GM12878 (cell line): ENCODE data around the gene SPTA1. TPM values are rescaled to one million over a fixed set of nuclear protein-coding genes. Genes with fewer than 3 reads are reported as not detected.

ENCODE experiments used
- ATAC-seq: fragments of 200-7000 bp; cut with Tn5 transposase; 3 replicates; pipeline ENCODE4 v1.9.1; 2020; ENCODE audit warnings: mild to moderate bottlenecking, moderate library complexity
- BruUV-seq: library from RNA; stranded (reverse); fragments of 400-500 nt; replicated peaks from 2 replicates; lab custom pipeline; 2021; lab: Mats Ljungman, UMichigan
- CTCF ChIA-PET: fragments of 300-600 bp; sonication (Branson Sonifier 250); formaldehyde crosslinking; extraction: SDS; loops from one replicate; lab custom pipeline; 2021; ENCODE audit warnings: inconsistent platforms; lab: Yijun Ruan, JAX
- POLR2A ChIA-PET: fragments of 350-600 bp; formaldehyde crosslinking; extraction: SDS; loops from one replicate; lab custom pipeline; 2021; ENCODE audit warnings: inconsistent platforms; lab: Charles Lee
- RAD21 ChIA-PET: fragments of 300-600 bp; sonication (Branson Sonifier 250); formaldehyde crosslinking; loops from one replicate; lab custom pipeline; 2023; ENCODE audit warnings: antibody characterized with exemption; ENCODE audit not compliant: unreplicated experiment; lab: Charles Lee
- SMC1A ChIA-PET: fragments of 300-600 bp; sonication (Branson Sonifier 250); formaldehyde crosslinking; loops from one replicate; lab custom pipeline; 2023; ENCODE audit not compliant: unreplicated experiment, uncharacterized antibody; lab: Charles Lee
- DNase-seq: peaks from one replicate; pipeline ENCODE4 v3.0.0-alpha.2; 2011; ENCODE audit warnings: low read depth, low spot score
- FAIRE-seq: peaks from 3 replicates; lab custom pipeline; 2011; peaks lifted over from hg19 to GRCh38; lab: Jason Lieb, UNC
- H2AFZ ChIP-seq: 2 replicates; pipeline ENCODE4 v1.6.0; 2011; ENCODE audit warnings: low read depth, low read length, control low read depth; ENCODE audit not compliant: control insufficient read depth
- H3K27ac ChIP-seq: 2 replicates; pipeline ENCODE4 v1.5.1; 2011; ENCODE audit warnings: control low read depth; ENCODE audit not compliant: control insufficient read depth, insufficient read depth
- H3K27me3 ChIP-seq, 2 experiments: replicated peaks in 1 of 2; 2 replicates each; pipeline versions ENCODE4 v1.6.0 to v1.6.1; 2011; ENCODE audit warnings: low read length in 1 of 2; ENCODE audit not compliant: control insufficient read depth in 2 of 2, insufficient read depth in 2 of 2
- H3K36me3 ChIP-seq, 2 experiments: 2 replicates each; pipeline ENCODE4 v1.5.1; 2011; ENCODE audit warnings: low read length in 1 of 2; ENCODE audit not compliant: control insufficient read depth in 2 of 2, insufficient read depth in 2 of 2
- H3K4me1 ChIP-seq: 2 replicates; pipeline ENCODE4 v1.6.1; 2011; ENCODE audit warnings: mild to moderate bottlenecking, low read length, moderate library complexity, mixed read lengths; ENCODE audit not compliant: control insufficient read depth, insufficient read depth
- H3K4me2 ChIP-seq: 2 replicates; pipeline ENCODE4 v1.6.0; 2011; ENCODE audit warnings: control low read depth; ENCODE audit not compliant: control insufficient read depth, insufficient read depth
- H3K4me3 ChIP-seq: fragments of 200-600 bp; sonication (generic); 2 replicates; pipeline ENCODE4 v1.5.1; 2016
- H3K79me2 ChIP-seq: 2 replicates; pipeline ENCODE4 v1.6.0; 2011; ENCODE audit warnings: low read length; ENCODE audit not compliant: control insufficient read depth, insufficient read depth
- H3K9ac ChIP-seq: 2 replicates; pipeline ENCODE4 v1.8.0; 2011; ENCODE audit warnings: low read length, control low read depth, mixed read lengths; ENCODE audit not compliant: control insufficient read depth, insufficient read depth
- H3K9me3 ChIP-seq: replicated peaks from 3 replicates; pipeline ENCODE4 v1.5.1; 2011; ENCODE audit warnings: mild to moderate bottlenecking, low read length; ENCODE audit not compliant: control insufficient read depth, insufficient read depth
- H4K20me1 ChIP-seq: 2 replicates; pipeline ENCODE4 v1.6.0; 2011; ENCODE audit not compliant: control insufficient read depth, insufficient read depth
- CEBPZ ChIP-seq: fragments of 150-350 bp; IDR thresholded peaks from 2 replicates; pipeline ENCODE4 v1.6.1; 2016; ENCODE audit warnings: low read depth, low read length
- GATAD2B ChIP-seq: fragments of 450-650 bp; conservative IDR thresholded peaks from 2 replicates; pipeline ENCODE4 v1.6.1; 2017; ENCODE audit warnings: low read depth, mild to moderate bottlenecking, moderate library complexity
- NFIC ChIP-seq: IDR thresholded peaks from 2 replicates; pipeline ENCODE4 v1.6.1; 2012; ENCODE audit warnings: low read depth, mild to moderate bottlenecking, inconsistent platforms, low read length, moderate library complexity
- PAX5 ChIP-seq: IDR thresholded peaks from 2 replicates; pipeline ENCODE4 v1.6.1; 2011; ENCODE audit warnings: low read depth, low read length, borderline replicate concordance
- PML ChIP-seq: IDR thresholded peaks from 2 replicates; pipeline ENCODE4 v1.6.1; 2012; ENCODE audit warnings: low read length, inconsistent platforms
- RCOR1 ChIP-seq: conservative IDR thresholded peaks from 2 replicates; pipeline ENCODE4 v1.6.1; 2012; ENCODE audit warnings: low read depth, low read length, improper control_type of control experiment
- TCF12 ChIP-seq: IDR thresholded peaks from 2 replicates; pipeline ENCODE4 v1.6.1; 2011; ENCODE audit warnings: low read depth, mild to moderate bottlenecking, low read length
- WGBS: methylation state at CpG from one replicate; pipeline ENCODE4 v1.1.6; 2016; ENCODE audit warnings: low lambda C conversion rate; ENCODE audit not compliant: insufficient replicate concordance, insufficient coverage; ENCODE audit errors: missing lambda C conversion rate; 5-methylcytosine and 5-hydroxymethylcytosine counted together
- in situ Hi-C: fragments of 300-500 bp; cut with MboI; formaldehyde crosslinking; loops from 9 replicates; pipeline ENCODE4 v1.14.3; 2018; ENCODE audit warnings: mixed read lengths
- intact Hi-C: fragments of 100-400 bp; cut with micrococcal nuclease; formaldehyde crosslinking; loops from one replicate; pipeline ENCODE4 v1.14.2; 2022; ENCODE audit not compliant: unreplicated experiment
- polyA plus RNA-seq, 11 experiments: library from polyadenylated mRNA; depleted of rRNA in 4 of 11; unstranded in 6 of 11; stranded (reverse) in 5 of 11; fragments of >200 nt; fragmentation: Nextera tagmentation in 4 of 11; fragmentation: Illumina TruSeq in 1 of 11; extraction: Ambion mirVana in 4 of 11; extraction: Trizol in 1 of 11; gene quantifications; 1 replicate in 1 of 11; 2 replicates in 10 of 11; pipeline versions ENCODE4 v1.2.1 to v1.2.3, GENCODE V29; 2011 to 2016; ENCODE audit warnings: inconsistent platforms in 2 of 11, missing spikeins in 2 of 11, low read depth in 1 of 11
- total RNA-seq, 4 experiments: library from RNA; depleted of rRNA in 3 of 4; stranded (reverse); fragments of >200 nt in 3 of 4; fragmentation: Illumina TruSeq in 1 of 4; extraction: Trizol in 1 of 4; gene quantifications; 2 replicates each; pipeline versions ENCODE4 v1.2.1 to v1.2.3, GENCODE V29; 2013 to 2021
- TF ChIP-seq, protein P1 (sequence below): IDR thresholded peaks from 2 replicates; pipeline ENCODE4 v1.6.1; 2011; ENCODE audit warnings: borderline replicate concordance, low read depth, mild to moderate bottlenecking, moderate library complexity, mixed read lengths, low read length; ENCODE audit not compliant: insufficient read depth; ENCODE audit errors: extremely low read length
- TF ChIP-seq, protein P2 (sequence below): IDR thresholded peaks from 2 replicates; pipeline ENCODE4 v1.6.1; 2011; ENCODE audit warnings: low read depth, mild to moderate bottlenecking, low read length, moderate library complexity, borderline replicate concordance; ENCODE audit errors: extremely low read depth

SPTA1 gene
- total and polyA plus RNA-seq, 10 of the 15 experiments (the other 5 are each of a cell fraction or from before 2014, with no cell fraction given), result under 0.01 to 0.21 (median 0.12) TPM; not detected in 5

- Histone ChIP-seq H3K36me3 (no peaks in the 10 kb centered on the region), H3K9ac (no peak overlapping the region)
- TF ChIP-seq, protein P1, sequence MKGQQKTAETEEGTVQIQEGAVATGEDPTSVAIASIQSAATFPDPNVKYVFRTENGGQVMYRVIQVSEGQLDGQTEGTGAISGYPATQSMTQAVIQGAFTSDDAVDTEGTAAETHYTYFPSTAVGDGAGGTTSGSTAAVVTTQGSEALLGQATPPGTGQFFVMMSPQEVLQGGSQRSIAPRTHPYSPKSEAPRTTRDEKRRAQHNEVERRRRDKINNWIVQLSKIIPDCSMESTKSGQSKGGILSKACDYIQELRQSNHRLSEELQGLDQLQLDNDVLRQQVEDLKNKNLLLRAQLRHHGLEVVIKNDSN, result no peak
- TF ChIP-seq PML (no peak), RCOR1 (no peak), GATAD2B (no peak), NFIC (no peak), TCF12 (no peak), PAX5 (no peak), CEBPZ (no peak)
- TF ChIP-seq, protein P2, sequence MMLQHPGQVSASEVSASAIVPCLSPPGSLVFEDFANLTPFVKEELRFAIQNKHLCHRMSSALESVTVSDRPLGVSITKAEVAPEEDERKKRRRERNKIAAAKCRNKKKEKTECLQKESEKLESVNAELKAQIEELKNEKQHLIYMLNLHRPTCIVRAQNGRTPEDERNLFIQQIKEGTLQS, result no peak
- TF ChIP-seq, all 136 proteins: peak for 0
- CTCF ChIA-PET, result interaction anchor here (0.6 kb wide), 1 partner anchor 512 kb away, joined by 3 read pairs; no protein-coding TSS in a partner anchor
- RAD21 ChIA-PET, result no interaction called here
- no peak for FAIRE-seq
- H3K9me3 ChIP-seq, result no peaks in the 10 kb centered on the region
- no peaks in the 10 kb centered on the region for H3K4me1 ChIP-seq
- SMC1A ChIA-PET, result no interaction called here
- no peaks in the 10 kb centered on the region for H4K20me1 ChIP-seq
- H3K4me3 ChIP-seq, result no peak overlapping the region
- no peaks in the 10 kb centered on the region for H3K79me2 ChIP-seq
- no peak for ATAC-seq
- no TSS peak for BruUV-seq
- POLR2A ChIA-PET, result no interaction called here
- no peak for DNase-seq
- no peak overlapping the region for H2AFZ ChIP-seq
- in situ Hi-C loops (no loop called here), intact Hi-C loops (no loop called here)
- H3K4me2 ChIP-seq, result no peak overlapping the region
- H3K27ac ChIP-seq, result no peak overlapping the region
- H3K27me3 ChIP-seq, result no peaks in the 10 kb centered on the region
- WGBS, result 47% methylated on average over 5 of the region's 5 CpGs
Observed at GRCh38 chr1:158724442-158724841, 37.9 kb upstream of the SPTA1 start.
